GM12892 (cell line): Measurements from ENCODE around the gene MYADM.

Source experiments
- POLR2A ChIP-seq: IDR thresholded peaks from 2 replicates; pipeline ENCODE4 v1.6.1; 2011; ENCODE audit warnings: low read depth, low read length, control low read depth
- POLR2AphosphoS5 ChIP-seq: IDR thresholded peaks from 2 replicates; pipeline ENCODE4 v1.6.1; 2011; ENCODE audit warnings: low read depth, low read length, control low read depth

- TF ChIP-seq POLR2A: no peak
- TF ChIP-seq POLR2AphosphoS5: no peak
Measured at GRCh38 chr19:53884256-53884655, 16.6 kb downstream of the MYADM start.
